ENCODE measurements around the gene OPTC. TPM values are rescaled to one million over a fixed set of nuclear protein-coding genes. Genes with fewer than 3 reads are reported as not detected.

Gene OPTC
- total and polyA plus RNA-seq, 3 donors from 2014 or later, result 0.55 to 1.1 (median 0.87) TPM

DNA sequence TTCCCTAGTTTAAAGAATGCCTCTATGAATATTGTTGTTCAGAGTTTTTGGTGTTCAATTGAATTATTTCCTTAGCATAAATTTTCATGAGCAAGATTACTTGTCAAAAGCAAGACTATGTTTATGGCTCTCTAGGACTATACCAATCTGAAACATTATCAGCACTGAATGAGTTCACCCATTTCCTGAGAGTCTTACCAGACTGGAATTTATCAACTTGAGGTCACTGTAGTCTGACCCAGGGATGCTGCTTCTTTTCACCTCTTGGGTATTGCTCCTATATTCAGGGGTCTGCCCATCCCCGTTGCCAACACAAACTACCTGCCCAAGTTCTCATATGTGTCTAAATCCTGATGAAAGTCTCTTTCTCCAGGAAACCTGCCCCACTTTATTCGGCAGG, 42.6 kb downstream of the OPTC start:
- WGBS, 2 donors, result 87 to 94% methylated on average over 2 of the region's 2 CpGs
- no peak overlapping the region for H3K4me3 ChIP-seq
- intact Hi-C loops (cut with DNase I; ENCODE audit: low total_unique reads), result no loop called here
- no peak overlapping the region for H3K27ac ChIP-seq
- no peaks in the 10 kb centered on the region for H3K27me3 ChIP-seq
- no peaks in the 10 kb centered on the region for H3K9me3 ChIP-seq
- no peak for DNase-seq
- TF ChIP-seq POLR2A (IDR thresholded peaks at IDR 0.05) (no peak), CTCF (IDR thresholded peaks at IDR 0.05) (no peak)
- H3K36me3 ChIP-seq (ENCODE audit: low read depth, missing control alignments), result no peaks in the 10 kb centered on the region
- H3K4me1 ChIP-seq, result no peaks in the 10 kb centered on the region

GRCh38 chr1:203536980-203537455, 43.1 kb downstream of the OPTC start:
- Histone ChIP-seq H3K9me3 (no peaks in the 10 kb centered on the region), H3K36me3 (ENCODE audit: low read depth, missing control alignments) (no peaks in the 10 kb centered on the region), H3K4me3 (no peak overlapping the region), H3K27me3 (no peaks in the 10 kb centered on the region), H3K4me1 (no peaks in the 10 kb centered on the region), H3K27ac (no peak overlapping the region)
- DNase-seq, result no peak
- WGBS, 2 donors, result 86 to 94% methylated on average over 3 of the region's 3 CpGs
- no peak for TF ChIP-seq POLR2A (IDR thresholded peaks at IDR 0.05)
- no peak for TF ChIP-seq CTCF (IDR thresholded peaks at IDR 0.05)
- intact Hi-C loops (cut with DNase I; ENCODE audit: low total_unique reads), result no loop called here

GRCh38 chr1:203537806-203538464, 44.0 kb downstream of the OPTC start:
- TF ChIP-seq POLR2A (IDR thresholded peaks at IDR 0.05) (no peak), CTCF (IDR thresholded peaks at IDR 0.05) (no peak)
- H3K4me1 ChIP-seq, result no peaks in the 10 kb centered on the region
- no peaks in the 10 kb centered on the region for H3K9me3 ChIP-seq
- no peak overlapping the region for H3K27ac ChIP-seq
- H3K36me3 ChIP-seq (ENCODE audit: low read depth, missing control alignments), result no peaks in the 10 kb centered on the region
- H3K27me3 ChIP-seq, result no peaks in the 10 kb centered on the region
- H3K4me3 ChIP-seq, result no peak overlapping the region
- WGBS, 2 donors, result 77 to 80% methylated on average over 5 of the region's 5 CpGs
- DNase-seq, result no peak
- intact Hi-C loops (cut with DNase I; ENCODE audit: low total_unique reads), result no loop called here

DNA sequence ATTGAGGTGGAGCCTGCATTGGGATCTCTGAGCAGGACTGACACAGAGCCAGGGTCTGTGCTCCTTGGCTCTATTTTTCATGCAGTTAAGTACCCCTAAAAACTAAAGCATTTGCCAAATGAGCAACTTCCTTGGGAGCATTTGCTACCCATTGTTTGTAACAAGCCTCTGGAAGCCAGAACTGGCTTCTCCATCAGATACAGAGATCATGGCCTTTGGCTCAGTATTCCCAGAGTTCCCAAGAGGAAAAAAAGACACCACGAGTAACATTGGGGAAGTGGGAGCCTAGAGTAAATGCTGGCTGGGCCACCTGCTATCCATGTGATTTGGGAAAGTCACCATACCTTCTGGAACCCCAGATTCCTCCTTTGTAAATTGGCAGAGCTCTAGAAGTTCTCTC, 44.8 kb downstream of the OPTC start:
- intact Hi-C loops (cut with DNase I; ENCODE audit: low total_unique reads), result no loop called here
- 36 to 50% methylated on average over 1 of the region's 1 CpG for WGBS, 2 donors
- H3K36me3 ChIP-seq (ENCODE audit: low read depth, missing control alignments), result no peaks in the 10 kb centered on the region
- no peak for DNase-seq
- no peaks in the 10 kb centered on the region for H3K9me3 ChIP-seq
- no peak overlapping the region for H3K27ac ChIP-seq
- no peak overlapping the region for H3K4me3 ChIP-seq
- H3K4me1 ChIP-seq, result no peaks in the 10 kb centered on the region
- H3K27me3 ChIP-seq, result no peaks in the 10 kb centered on the region
- no peak for TF ChIP-seq CTCF (IDR thresholded peaks at IDR 0.05)
- TF ChIP-seq POLR2A (IDR thresholded peaks at IDR 0.05), result no peak
